ENCODE data around the gene CNGA1.
A peak's percentile ranks its signal among the peaks of the same experiment; 100 is the strongest.

The CNGA1 gene

DNA sequence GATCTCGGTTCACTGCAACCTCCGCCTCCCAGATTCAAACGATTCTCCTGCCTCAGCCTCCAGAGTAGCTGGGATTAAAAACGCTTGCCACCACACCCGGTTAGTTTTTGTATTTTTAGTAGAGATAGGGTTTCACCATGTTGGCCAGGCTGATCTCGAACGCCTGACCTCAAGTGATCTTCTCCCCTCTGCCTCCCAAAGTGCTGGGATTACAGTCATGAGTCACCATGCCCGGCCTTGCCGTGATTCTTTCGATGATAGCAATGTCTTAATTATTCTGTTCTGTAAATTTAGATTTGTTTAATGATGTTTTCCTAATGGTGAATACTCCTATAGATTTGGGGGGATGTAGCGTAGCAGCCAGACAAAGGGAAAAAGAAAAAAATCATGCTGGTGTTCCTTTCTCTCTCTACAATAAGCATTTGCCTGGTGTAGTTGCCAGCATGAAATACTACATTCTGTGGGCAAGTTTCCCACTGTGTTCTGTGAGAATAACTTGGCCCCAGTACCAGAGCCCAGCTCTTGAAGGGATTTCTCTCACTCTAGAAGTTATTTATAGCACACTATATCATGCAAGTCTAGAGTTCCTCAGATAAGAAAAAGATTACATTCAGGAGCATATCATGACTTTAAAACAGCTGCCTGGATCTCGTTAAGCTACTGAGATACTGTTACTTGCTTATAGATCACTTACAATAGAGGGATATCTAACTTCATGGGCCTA, 15.5 kb upstream of the CNGA1 start:
- TF ChIP-seq, protein P1, sequence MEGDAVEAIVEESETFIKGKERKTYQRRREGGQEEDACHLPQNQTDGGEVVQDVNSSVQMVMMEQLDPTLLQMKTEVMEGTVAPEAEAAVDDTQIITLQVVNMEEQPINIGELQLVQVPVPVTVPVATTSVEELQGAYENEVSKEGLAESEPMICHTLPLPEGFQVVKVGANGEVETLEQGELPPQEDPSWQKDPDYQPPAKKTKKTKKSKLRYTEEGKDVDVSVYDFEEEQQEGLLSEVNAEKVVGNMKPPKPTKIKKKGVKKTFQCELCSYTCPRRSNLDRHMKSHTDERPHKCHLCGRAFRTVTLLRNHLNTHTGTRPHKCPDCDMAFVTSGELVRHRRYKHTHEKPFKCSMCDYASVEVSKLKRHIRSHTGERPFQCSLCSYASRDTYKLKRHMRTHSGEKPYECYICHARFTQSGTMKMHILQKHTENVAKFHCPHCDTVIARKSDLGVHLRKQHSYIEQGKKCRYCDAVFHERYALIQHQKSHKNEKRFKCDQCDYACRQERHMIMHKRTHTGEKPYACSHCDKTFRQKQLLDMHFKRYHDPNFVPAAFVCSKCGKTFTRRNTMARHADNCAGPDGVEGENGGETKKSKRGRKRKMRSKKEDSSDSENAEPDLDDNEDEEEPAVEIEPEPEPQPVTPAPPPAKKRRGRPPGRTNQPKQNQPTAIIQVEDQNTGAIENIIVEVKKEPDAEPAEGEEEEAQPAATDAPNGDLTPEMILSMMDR (conservative IDR thresholded peaks at IDR 0.05): no peak
- no peak overlapping the region for H3K27ac ChIP-seq

DNA sequence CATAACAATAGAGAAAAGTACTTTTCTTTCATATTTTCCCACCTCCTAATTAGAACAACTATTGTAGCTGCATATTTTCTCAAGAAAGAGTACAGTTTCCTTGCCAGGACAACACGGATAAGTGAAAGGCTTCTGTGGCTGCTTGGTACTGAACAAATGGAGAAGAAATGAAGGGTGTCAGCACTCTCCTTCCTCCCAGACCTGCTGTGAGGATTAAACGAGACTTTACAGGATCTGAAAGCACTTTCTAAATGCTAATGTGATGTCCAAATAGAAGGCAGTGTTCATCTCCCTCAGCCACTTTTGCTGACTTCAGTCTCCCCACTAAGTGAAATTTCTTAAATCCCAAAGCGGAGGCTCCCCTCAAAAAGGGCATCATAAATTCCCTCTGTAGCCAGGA, 14.0 kb upstream of the CNGA1 start:
- no peak overlapping the region for H3K27ac ChIP-seq

DNA sequence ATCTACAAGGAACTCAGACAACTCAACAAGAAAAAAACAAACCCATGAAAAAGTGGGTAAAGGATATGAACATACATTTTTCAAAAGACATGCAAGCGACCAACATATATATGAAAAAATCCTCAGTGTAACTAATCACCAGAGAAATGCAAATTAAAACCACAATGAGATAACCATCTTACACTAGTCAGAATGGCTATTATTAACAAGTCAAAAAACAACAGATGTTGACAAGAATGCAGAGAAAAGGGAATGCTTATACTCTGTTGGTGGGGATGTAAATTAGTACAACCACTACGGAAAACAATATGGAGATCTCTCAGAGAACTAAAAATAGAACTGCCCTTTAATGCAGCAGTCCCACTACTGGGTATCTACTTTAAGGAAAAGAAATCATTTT, 12.2 kb upstream of the CNGA1 start:
- TF ChIP-seq, protein P1 (conservative IDR thresholded peaks at IDR 0.05): no peak
- no peak overlapping the region for H3K27ac ChIP-seq

More for the DNA sequence above, 14.0 kb upstream of the CNGA1 start:
- TF ChIP-seq, protein P1 (conservative IDR thresholded peaks at IDR 0.05): no peak

DNA sequence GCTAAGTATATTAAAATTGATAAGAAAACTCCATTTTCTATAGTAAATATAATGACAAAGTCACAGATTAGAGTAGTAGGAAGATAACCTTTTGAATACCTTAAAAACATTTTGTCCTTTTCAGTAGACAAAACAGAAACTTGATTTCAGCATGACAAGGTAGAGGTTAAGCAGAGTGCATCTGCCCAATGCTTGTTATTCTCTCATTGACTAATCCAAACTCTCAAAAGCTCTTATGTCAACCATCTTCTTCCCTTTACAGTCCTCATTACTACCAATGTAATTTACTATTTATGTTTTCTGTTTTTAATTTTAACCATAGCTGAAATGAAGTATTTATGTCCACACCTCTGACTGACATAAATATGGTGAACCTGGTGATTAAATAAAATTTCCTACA, 11.2 kb upstream of the CNGA1 start:
- H3K27ac ChIP-seq: no peak overlapping the region
- TF ChIP-seq, protein P1 (conservative IDR thresholded peaks at IDR 0.05): no peak

DNA sequence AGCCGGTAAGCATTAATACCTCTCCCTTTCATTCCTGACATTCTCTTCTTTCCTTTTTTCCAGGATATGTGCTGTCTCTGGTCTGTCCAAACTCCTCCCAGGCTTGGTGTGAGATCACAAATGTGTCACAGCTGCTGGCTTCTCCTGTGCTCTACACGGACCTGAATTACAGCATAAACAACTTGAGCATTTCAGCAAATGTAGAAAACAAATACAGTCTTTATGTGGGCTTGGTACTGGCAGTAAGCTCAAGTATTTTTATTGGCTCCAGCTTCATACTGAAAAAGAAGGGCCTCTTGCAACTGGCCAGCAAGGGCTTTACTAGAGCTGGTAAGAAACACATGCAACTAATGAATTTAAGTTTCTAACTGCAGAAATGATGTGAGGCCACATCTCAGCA, 8.5 kb upstream of the CNGA1 start:
- TF ChIP-seq, protein P1 (conservative IDR thresholded peaks at IDR 0.05): no peak
- peak overlapping the region; percentile 12 for H3K27ac ChIP-seq

DNA sequence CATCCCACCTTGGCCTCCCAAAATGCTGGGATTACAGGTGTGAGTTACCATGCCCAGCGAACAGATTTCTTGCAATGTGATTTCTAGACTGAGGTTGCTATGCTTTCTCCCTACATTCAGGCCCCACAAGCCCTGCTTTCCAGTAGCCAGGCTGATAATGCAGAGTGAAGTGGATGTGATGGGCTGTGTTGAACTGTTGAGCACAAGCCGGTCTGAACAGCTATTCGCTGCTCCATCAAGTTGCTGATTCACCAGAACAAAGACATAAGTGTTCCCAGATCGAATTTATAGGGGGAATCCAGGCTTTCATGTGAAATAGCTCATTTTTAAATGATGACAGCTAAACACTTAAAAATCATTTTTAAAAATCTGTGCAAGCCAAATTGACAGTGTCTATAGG, 8.0 kb upstream of the CNGA1 start:
- H3K27ac ChIP-seq: peak overlapping the region; percentile 12
- TF ChIP-seq, protein P1 (conservative IDR thresholded peaks at IDR 0.05): no peak

DNA sequence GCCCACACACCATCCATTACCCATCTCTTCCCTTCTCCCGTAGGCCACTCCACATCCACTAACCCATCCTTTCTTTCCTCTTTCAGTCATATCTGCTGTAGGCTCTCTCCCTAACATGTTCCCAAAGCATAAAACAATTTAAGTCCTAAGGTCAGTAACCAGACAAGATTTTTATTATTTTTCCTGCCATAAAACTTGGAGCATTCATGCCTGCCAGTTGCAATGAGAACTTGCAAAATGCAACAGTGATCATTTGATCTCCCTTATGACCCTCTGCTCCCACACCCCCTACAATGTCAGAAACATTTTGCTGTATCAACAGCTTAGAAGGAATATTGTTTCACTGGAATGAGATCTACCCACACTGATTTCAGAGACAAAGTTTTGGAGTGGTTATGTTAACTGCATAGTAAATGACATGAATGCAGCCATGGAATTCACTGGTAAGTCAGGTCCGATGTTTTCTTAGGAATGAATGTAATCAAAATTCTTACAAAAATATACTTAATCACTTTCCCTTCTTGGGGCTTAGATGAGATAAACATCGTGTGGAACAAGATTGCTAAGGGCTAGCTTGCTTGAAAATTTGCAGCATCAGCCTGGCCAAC, 5.8 kb upstream of the CNGA1 start:
- TF ChIP-seq, protein P1 (conservative IDR thresholded peaks at IDR 0.05): no peak
- H3K27ac ChIP-seq: no peak overlapping the region
